BE2C (cell line): ENCODE measurements around the gene AP1S1.
"Not testable (repeated sequence)": the region's sequence is repeated elsewhere in the genome, so short reads cannot be mapped to it uniquely, and the experiment has no call there.

Source experiments
- DNase-seq: peaks from one replicate; pipeline ENCODE4 v3.0.0-alpha.2; 2020
- H3K27me3 ChIP-seq: fragments of 250-450 bp; sonication (Bioruptor Pico); 2 replicates; pipeline ENCODE4 v1.5.1; 2020; ENCODE audit warnings: mild to moderate bottlenecking
- H3K36me3 ChIP-seq: fragments of 250-450 bp; sonication (Bioruptor Pico); 2 replicates; pipeline ENCODE4 v1.5.1; 2020; ENCODE audit warnings: mild to moderate bottlenecking
- H3K4me1 ChIP-seq: fragments of 250-450 bp; sonication (Bioruptor Pico); 2 replicates; pipeline ENCODE4 v1.5.1; 2020
- H3K4me3 ChIP-seq: 2 replicates; pipeline ENCODE4 v1.5.1; 2011; ENCODE audit warnings: low read depth, low read length
- H3K9me3 ChIP-seq: fragments of 250-450 bp; sonication (Bioruptor Pico); 2 replicates; pipeline ENCODE4 v1.5.1; 2020
- TF ChIP-seq, protein P1 (sequence below): IDR thresholded peaks from 2 replicates; pipeline ENCODE4 v1.5.1; 2012; ENCODE audit warnings: mild to moderate bottlenecking, low read depth, low read length

The AP1S1 gene

GRCh38 chr7:101115215-101115614 is 39.1 kb upstream of the AP1S1 start:
- H3K9me3 ChIP-seq = no peaks in the 10 kb centered on the region
- H3K36me3 ChIP-seq = no peaks in the 10 kb centered on the region
- no peak for DNase-seq
- no peaks in the 10 kb centered on the region for H3K27me3 ChIP-seq
- no peak overlapping the region for H3K4me3 ChIP-seq
- TF ChIP-seq, protein P1, sequence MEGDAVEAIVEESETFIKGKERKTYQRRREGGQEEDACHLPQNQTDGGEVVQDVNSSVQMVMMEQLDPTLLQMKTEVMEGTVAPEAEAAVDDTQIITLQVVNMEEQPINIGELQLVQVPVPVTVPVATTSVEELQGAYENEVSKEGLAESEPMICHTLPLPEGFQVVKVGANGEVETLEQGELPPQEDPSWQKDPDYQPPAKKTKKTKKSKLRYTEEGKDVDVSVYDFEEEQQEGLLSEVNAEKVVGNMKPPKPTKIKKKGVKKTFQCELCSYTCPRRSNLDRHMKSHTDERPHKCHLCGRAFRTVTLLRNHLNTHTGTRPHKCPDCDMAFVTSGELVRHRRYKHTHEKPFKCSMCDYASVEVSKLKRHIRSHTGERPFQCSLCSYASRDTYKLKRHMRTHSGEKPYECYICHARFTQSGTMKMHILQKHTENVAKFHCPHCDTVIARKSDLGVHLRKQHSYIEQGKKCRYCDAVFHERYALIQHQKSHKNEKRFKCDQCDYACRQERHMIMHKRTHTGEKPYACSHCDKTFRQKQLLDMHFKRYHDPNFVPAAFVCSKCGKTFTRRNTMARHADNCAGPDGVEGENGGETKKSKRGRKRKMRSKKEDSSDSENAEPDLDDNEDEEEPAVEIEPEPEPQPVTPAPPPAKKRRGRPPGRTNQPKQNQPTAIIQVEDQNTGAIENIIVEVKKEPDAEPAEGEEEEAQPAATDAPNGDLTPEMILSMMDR = no peak
- no peaks in the 10 kb centered on the region for H3K4me1 ChIP-seq

- no peaks in the 10 kb centered on the region for H3K4me1 ChIP-seq
- no peaks in the 10 kb centered on the region for H3K9me3 ChIP-seq
- no peaks in the 10 kb centered on the region for H3K36me3 ChIP-seq
- no peak for DNase-seq
- TF ChIP-seq, protein P1 = no peak
- H3K27me3 ChIP-seq = no peaks in the 10 kb centered on the region
- H3K4me3 ChIP-seq = no peak overlapping the region
Observed at GRCh38 chr7:101116898-101117297, 37.4 kb upstream of the AP1S1 start.

DNA sequence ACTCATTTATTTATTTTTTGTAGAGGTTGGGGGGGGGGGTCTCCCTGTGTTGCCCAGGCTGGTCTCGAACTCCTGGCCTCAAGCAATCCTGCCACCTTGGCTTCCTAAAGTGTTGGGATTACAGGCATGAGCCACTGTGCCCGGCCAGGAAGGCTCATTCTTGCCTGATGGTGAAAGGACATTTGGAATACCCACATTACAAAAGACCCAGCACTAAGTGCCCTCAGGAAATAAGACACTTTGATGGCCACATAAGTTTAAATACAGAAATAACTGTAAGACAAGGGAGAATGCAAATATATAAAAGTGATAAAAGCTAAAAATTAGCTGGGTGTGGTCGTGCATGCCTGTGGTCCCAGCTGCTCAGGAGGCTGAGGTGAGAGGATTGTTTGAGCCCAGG is 35.4 kb upstream of the AP1S1 start:
- Histone ChIP-seq H3K27me3 (no peaks in the 10 kb centered on the region), H3K4me1 (no peaks in the 10 kb centered on the region), H3K4me3 (no peak overlapping the region), H3K36me3 (no peaks in the 10 kb centered on the region), H3K9me3 (no peaks in the 10 kb centered on the region)
- no peak for DNase-seq
- TF ChIP-seq, protein P1 = no peak

GRCh38 chr7:101119876-101120275 is 34.4 kb upstream of the AP1S1 start:
- Histone ChIP-seq H3K4me1 (no peaks in the 10 kb centered on the region), H3K36me3 (no peaks in the 10 kb centered on the region), H3K4me3 (no peak overlapping the region), H3K27me3 (no peaks in the 10 kb centered on the region), H3K9me3 (no peaks in the 10 kb centered on the region)
- TF ChIP-seq, protein P1 = no peak
- no peak for DNase-seq

- DNase-seq = no peak
- Histone ChIP-seq H3K36me3 (no peaks in the 10 kb centered on the region), H3K4me1 (no peaks in the 10 kb centered on the region), H3K4me3 (no peak overlapping the region), H3K9me3 (no peaks in the 10 kb centered on the region), H3K27me3 (no peaks in the 10 kb centered on the region)
- TF ChIP-seq, protein P1 = no peak
Observed at GRCh38 chr7:101120315-101120714, 34.0 kb upstream of the AP1S1 start.

- not testable (repeated sequence) for DNase-seq, H3K36me3 ChIP-seq, H3K4me1 ChIP-seq, H3K27me3 ChIP-seq, H3K4me3 ChIP-seq, H3K9me3 ChIP-seq
Observed at GRCh38 chr7:101121631-101121990, 32.7 kb upstream of the AP1S1 start.
